Stimulated activated CD4-positive, alpha-beta T cell treated with anti-CD3 and anti-CD28 coated beads, Interleukin-4, amount 100 ng/mL, for 1 hour (primary cell): ENCODE measurements around the gene ETV1.

Source experiments
- DNase-seq: peaks from one replicate; pipeline ENCODE4 v3.0.0-alpha.2; 2020

Gene ETV1

DNA sequence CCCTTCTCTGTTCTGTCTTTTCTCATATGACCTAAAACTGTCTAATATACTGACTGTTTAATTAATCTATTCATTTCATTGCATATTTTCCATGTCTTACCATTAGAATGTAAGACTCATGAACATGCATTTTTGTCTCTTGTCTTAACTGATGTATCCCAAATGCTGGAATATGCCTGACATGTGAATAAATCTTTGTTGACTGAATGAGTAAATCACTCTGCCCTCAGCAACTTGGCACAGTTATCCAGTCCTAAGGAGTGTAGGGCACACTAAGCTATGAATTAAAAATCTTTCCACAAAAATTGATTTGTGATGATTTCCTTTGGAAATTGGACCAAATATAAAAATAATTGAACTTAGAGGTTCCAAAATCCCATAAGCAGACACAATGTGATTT is 111.3 kb downstream of the ETV1 start:
- DNase-seq = no peak

DNA sequence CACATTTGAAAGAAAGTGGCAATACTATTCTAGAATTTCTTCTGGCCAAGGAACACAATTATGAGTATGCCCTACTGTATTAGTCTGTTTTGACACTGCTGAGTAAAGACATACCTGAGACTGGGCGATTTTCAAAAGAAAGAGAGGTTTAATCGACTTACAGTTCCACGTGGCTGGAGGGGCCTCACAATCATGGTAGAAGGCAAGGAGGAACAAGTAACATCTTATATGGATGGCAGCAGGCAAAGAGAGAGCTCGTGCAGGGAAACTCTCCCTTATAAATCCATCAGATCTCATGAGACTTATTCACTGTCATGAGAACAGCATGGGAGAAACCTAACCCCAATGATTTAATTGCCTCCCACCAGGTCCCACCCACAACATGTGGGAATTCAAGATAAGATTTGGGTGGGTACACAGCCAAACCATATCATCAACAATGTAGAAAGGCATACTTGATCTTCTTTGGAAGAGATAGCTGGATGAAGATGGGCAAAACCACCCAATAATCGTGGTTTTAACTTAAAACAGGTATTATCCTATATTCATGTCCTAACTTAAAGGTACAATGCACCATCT is 113.9 kb downstream of the ETV1 start:
- no peak for DNase-seq

DNA sequence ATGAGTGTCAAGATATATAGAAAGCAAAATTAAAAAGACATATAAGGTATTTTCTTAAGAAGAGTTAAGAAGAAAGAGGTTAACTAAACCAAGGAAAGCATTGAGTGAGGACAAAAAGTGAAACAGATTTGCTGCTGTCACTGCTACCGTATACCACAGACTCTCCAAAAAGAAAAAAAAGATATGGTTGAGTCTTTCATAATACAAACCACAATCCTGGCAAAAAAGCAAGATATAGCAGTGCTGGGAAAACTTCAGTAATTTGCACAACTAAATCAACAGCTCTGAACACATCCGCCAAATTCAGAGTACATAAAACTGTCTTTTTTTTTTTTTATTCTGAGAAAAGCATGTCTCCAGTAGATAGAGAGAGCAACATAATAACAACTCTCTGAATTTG is 114.7 kb downstream of the ETV1 start:
- DNase-seq = no peak

GRCh38 chr7:13872709-13873108 is 116.8 kb downstream of the ETV1 start:
- no peak for DNase-seq

DNA sequence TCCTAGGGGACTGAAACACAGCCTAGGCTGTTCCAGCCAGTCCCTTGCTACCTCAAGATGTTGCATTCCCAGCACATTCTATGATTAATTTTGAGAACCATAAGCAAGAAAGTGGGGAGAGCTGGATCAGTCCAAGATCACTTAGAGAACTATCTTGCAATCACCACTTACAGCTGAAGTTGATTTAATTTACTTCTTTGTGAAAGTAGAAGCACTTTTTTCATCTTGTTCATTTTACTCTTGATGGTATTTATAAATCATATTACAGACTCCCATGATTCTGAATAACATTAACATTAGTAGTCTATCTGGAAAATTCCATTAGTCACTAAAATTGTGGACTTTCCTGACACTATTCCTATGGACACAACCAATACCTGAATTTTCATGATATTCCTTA is 118.5 kb downstream of the ETV1 start:
- DNase-seq = no peak

- no peak for DNase-seq
Observed at GRCh38 chr7:13860734-13861133, 128.7 kb downstream of the ETV1 start.

- no peak for DNase-seq
Observed at GRCh38 chr7:13856012-13856411, 133.5 kb downstream of the ETV1 start.

- no peak for DNase-seq
Observed at GRCh38 chr7:13852281-13852968, 137.0 kb downstream of the ETV1 start.

DNA sequence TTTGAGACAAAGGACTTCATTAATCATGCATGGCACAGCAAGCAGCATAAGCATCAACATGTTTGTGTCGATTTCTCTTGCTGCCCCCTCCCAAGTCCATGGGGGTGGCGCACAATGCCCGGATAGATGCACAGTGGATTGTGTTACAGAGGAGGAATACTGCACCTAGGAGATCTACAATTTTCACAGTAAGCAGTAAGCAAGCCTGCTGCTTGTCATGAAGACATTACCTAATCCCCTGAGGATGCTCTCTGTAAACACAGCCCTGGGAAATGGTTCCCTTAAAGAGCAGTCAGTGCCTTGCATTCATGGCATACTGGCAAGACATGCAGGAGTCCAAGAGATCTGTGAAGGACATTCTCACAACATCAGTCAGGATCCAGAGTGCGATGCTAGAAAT is 137.7 kb downstream of the ETV1 start:
- no peak for DNase-seq

- DNase-seq = peak; percentile 3
Observed at GRCh38 chr7:13850185-13850752, 139.2 kb downstream of the ETV1 start.

- no peak for DNase-seq
Observed at GRCh38 chr7:13849163-13849892, 140.1 kb downstream of the ETV1 start.

- no peak for DNase-seq
Observed at GRCh38 chr7:13848681-13849131, 140.8 kb downstream of the ETV1 start.

DNA sequence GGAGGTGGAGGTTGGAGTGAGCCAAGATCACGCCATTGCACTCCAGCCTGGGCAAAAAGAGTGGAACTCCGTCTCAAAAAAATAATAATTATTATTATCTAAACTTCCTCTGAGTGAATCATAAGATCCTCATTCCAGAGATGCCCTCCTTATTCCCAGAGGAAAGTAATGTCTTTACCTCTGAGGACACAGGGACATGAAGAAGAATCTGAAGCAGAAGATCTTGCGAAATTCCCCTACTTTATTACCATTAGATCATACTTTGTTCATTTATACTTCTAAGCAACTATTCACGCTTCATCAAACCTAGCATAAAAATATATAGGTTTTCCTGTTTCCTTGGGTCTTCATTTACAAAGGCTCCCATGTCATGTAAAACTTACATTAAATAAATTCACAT is 143.1 kb downstream of the ETV1 start:
- DNase-seq = no peak

DNA sequence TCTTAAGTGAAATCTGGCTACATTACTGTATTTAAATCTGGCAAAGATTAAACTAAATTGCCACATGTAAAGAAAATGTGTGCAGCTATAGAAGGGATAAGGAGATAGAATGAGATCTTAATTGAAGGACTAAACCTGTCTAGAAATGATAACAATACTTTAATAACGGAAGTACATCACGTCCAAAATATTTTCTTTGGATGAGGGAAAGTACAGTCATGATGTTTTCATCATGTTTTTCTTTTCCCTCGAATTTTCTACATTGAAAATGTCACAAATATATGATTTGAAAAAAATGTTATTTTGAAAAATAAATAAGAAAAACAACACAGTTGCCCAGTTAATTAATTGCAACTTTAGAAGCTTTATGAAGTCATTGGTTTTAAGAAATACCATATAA is 143.9 kb downstream of the ETV1 start:
- DNase-seq = no peak

DNA sequence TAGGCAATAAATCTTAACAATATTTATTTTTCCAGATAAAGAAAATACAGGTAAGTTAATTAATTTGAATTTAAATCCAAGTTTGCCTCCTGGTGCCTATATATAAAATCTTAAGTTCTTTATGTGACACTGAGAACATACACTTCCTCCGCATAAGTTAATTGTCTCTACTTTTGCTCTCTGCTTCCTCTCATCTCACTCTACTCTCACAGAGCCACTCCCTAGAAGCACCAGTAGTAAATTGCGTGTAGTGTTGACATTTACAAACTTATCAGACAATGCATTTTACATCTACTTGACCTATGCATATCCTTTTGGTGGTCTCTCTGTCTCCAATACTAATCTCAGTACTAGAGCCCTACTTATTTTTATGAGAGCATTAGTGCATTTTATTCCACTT is 144.5 kb downstream of the ETV1 start:
- DNase-seq = no peak

GRCh38 chr7:13841284-13841683 is 148.2 kb downstream of the ETV1 start:
- DNase-seq = no peak
